HG03521 (cell line): ENCODE results near the gene TLR6.
A peak's percentile ranks its signal among the peaks of the same experiment; 100 is the strongest.

Experiments
- ATAC-seq: cut with Tn5 transposase; IDR thresholded peaks from one replicate; pipeline ENCODE4 v1.9.1; 2021; ENCODE audit warnings: mild to moderate bottlenecking, moderate library complexity; ENCODE audit not compliant: unreplicated experiment

The TLR6 gene

GRCh38 chr4:38868059-38868960, 11.7 kb upstream of the TLR6 start:
- ATAC-seq: peak; percentile 22

- ATAC-seq: peak; percentile 89
Measured at GRCh38 chr4:38867478-38868058, 11.0 kb upstream of the TLR6 start, which contains the start of gene FAM114A1. TSS of gene FAM114A1 (plus strand) at chr4:38867806. CDS start at chr4:38878079, 10,273 bp downstream.

- ATAC-seq: no peak
Measured at GRCh38 chr4:38866973-38867477, 10.4 kb upstream of the TLR6 start.

GRCh38 chr4:38865445-38865844, 8.8 kb upstream of the TLR6 start:
- ATAC-seq: no peak

GRCh38 chr4:38861791-38862190, 5.2 kb upstream of the TLR6 start:
- ATAC-seq: no peak

- peak; percentile 45 for ATAC-seq
Measured at GRCh38 chr4:38860788-38861424, 4.3 kb upstream of the TLR6 start.

- no peak for ATAC-seq
Measured at GRCh38 chr4:38859501-38859900, 2.9 kb upstream of the TLR6 start.

- ATAC-seq: no peak
Measured at GRCh38 chr4:38858097-38858420, 1.4 kb upstream of the TLR6 start.

- ATAC-seq: peak; percentile 34
Measured at GRCh38 chr4:38857354-38858096, 908 bp upstream of the TLR6 start.

GRCh38 chr4:38856046-38856445, 571 bp downstream of the TLR6 start:
- ATAC-seq: no peak

- ATAC-seq: no peak
Measured at GRCh38 chr4:38855466-38855865, 1.2 kb downstream of the TLR6 start.

GRCh38 chr4:38846015-38846414, 10.6 kb downstream of the TLR6 start:
- no peak for ATAC-seq

- no peak for ATAC-seq
Measured at GRCh38 chr4:38842994-38843393, 13.6 kb downstream of the TLR6 start.

- no peak for ATAC-seq
Measured at GRCh38 chr4:38837849-38838248, 18.8 kb downstream of the TLR6 start.

- ATAC-seq: no peak
Measured at GRCh38 chr4:38837334-38837733, 19.3 kb downstream of the TLR6 start.

GRCh38 chr4:38834570-38834969, 22.0 kb downstream of the TLR6 start:
- ATAC-seq: no peak

GRCh38 chr4:38832624-38833528, 23.7 kb downstream of the TLR6 start:
- ATAC-seq: no peak

GRCh38 chr4:38832206-38832605, 24.4 kb downstream of the TLR6 start:
- no peak for ATAC-seq

GRCh38 chr4:38831653-38832052, 25.0 kb downstream of the TLR6 start:
- ATAC-seq: no peak

GRCh38 chr4:38829237-38829636, 27.4 kb downstream of the TLR6 start:
- no peak for ATAC-seq
